A204.1 (cell line): ENCODE measurements around the gene CYB561D2.

Experiments
- FAIRE-seq: peaks from 2 replicates; lab custom pipeline; 2012; peaks lifted over from hg19 to GRCh38; lab: Jason Lieb, UNC

CYB561D2 gene

DNA sequence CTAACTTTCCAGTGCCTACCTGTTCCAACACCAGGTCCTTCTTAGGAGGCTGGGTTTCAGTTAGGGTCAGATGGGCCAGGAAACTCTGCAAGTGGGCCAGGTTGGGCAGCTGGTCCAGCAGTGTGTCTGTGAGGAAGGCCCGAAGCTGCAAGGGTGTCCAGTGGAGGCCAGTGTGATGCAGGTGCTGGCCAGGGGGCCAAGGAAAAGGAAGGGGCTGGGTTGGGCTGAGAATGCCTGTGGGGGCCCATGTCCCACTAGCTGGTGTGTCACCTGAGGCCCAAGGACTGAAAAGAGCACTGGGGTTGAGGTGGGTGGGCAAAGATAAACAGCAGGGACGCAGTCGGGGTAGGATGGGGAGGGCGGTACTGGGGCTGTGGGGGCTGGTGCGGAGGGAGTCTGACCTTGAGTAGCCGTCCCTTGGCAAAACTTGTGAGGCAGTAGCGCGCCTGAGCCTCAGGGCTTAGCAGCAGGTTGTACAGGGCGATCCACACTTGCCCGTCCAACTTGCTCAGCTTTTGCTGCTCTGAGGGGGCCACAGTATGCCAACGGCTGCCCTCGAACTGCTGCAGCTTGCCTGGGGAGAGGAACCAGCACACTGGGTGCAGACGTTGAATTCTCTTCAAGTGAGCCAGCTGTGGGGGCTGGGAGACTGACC, 8.5 kb upstream of the CYB561D2 start:
- FAIRE-seq, result no peak

- FAIRE-seq, result no peak
Measured at GRCh38 chr3:50342813-50343633, 7.6 kb upstream of the CYB561D2 start.

GRCh38 chr3:50345008-50345407, 5.7 kb upstream of the CYB561D2 start:
- no peak for FAIRE-seq

DNA sequence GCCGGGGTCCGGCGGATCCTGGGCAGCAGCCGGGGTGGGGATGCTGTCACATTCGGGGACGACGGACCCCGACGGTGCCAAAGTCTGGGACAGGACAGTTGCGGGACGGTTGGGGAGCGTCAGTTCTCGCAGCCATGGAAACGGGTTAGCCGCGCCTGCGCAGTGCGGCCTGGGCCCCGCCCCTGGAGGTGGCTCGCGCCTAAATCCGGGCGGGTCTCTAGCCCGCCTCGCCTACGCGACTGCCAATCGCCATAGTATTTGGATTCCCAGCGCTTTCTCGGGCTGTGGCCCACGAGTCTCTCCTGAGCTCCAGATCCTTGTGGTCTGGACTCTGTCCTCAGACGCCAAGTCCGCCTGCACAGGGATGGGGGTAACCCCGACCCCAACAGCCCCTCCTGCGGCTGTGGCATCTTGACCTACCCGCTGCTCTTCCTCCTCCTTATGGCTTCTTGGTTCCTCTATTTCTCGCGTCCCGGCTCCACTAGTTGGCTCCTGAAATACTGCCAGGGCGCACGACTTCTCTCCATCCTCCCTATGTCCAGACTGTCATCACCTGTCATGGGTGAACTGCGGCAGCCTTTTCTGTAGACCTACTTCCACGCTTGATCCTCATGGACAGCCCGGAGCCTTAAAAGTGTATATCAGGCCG, 5.0 kb upstream of the CYB561D2 start, which contains the start of gene ZMYND10:
Gene ZMYND10, minus strand, starts transcription at position 147 of the 649 bp plus-strand sequence. CDS start 153 bp downstream, outside the sequence.
- no peak for FAIRE-seq

DNA sequence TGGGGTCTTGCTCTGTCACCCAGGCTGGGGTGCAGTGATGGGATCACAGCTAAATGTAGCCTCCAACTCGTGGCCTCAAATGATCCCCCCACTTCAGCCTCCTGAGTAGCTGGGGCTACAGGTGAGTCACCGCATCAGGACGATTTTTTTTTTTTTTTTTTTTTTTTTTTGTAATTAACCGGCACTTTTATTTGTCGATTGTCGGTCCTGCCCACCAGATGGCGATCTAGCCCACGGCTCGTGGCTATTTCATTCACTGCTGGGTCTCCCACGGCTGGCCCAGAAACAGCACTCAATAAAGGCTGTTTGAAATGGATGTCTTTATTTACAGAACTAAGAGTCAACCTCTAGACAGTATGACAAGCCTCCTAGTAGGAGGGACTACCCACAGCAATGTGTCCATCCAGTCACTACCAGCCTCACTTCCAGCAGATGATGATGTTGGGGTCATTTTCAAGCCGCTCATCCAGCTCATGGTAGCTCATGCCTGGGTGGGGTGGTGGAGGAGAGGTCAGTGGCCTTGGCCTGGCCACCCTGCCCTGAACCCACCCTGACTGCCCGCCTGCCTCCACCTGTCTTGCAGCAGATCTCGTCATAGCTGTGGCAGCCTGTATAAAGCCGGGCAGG, 3.4 kb upstream of the CYB561D2 start:
- peak; percentile 90 for FAIRE-seq

- FAIRE-seq, result no peak
Measured at GRCh38 chr3:50350213-50350526, 492 bp upstream of the CYB561D2 start.

- FAIRE-seq, result no peak
Measured at GRCh38 chr3:50351323-50351697, 648 bp downstream of the CYB561D2 start.

DNA sequence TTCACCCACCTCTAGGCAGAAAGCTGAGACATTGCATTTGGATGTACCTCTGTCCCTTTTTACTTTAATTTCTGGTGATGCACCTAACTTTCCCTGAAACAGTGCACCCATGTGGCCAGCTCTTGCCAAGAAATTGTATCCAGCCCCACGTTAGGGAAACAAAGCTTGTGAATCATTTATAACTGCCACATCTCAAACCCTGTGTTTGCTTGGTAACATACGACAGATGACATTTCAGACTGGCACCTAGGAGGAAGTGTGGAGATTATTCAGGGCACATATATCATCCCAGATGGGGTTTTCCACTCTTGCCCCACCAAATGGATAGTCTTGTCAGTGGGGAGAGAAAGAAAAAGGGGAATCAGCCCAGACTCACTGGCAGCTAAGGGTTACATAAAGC, 2.1 kb downstream of the CYB561D2 start:
- FAIRE-seq, result no peak

DNA sequence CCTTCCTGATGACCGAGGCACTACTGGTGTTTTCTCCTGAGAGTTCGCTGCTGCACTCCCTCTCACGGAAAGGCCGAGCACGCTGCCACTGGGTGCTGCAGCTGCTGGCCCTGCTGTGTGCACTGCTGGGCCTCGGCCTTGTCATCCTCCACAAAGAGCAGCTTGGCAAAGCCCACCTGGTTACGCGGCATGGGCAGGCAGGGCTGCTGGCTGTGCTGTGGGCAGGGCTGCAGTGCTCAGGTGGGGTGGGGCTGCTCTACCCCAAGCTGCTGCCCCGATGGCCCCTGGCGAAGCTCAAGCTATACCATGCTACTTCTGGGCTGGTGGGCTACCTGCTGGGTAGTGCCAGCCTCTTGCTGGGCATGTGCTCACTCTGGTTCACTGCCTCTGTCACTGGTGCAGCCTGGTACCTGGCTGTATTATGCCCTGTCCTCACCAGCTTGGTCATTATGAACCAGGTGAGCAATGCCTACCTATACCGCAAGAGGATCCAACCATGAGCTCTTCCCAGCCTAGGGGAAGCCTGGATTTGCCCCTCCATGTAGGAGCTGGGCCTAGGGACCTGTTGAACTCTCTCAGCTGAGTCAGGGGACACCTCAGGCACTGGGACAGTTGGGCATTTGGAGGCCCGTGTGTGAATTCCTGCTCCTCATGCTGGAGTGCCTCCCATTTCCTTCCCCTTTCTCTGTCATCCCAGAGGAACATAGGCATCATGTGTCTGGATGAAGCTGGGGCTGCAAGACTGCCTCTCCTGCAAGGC, 2.8 kb downstream of the CYB561D2 start:
- no peak for FAIRE-seq

GRCh38 chr3:50354186-50354764, 3.6 kb downstream of the CYB561D2 start:
- no peak for FAIRE-seq

- no peak for FAIRE-seq
Measured at GRCh38 chr3:50354850-50355249, 4.2 kb downstream of the CYB561D2 start.

- FAIRE-seq, result no peak
Measured at GRCh38 chr3:50355829-50356552, 5.3 kb downstream of the CYB561D2 start.

GRCh38 chr3:50356553-50356952, 5.9 kb downstream of the CYB561D2 start:
- FAIRE-seq, result no peak

DNA sequence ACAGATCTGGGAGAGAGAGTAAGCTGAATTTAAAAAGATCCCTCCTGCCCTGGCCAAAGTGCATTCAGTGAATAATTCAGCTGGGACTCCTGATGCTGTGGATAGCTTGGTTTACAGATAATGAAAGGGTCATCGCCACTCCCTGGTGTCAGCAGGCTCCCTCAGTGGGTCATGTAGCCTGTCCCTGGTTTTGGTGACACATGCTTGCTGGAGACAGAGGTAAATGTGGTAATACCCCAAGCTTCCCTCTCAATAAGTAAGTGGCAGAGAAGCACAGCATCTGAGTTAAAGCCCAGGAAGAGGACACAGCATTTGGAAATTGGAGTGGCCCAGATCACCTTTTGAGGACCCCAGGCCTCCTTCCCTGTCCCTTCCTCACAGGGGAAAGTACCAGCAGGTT, 6.8 kb downstream of the CYB561D2 start:
- no peak for FAIRE-seq

GRCh38 chr3:50358355-50358910, 7.8 kb downstream of the CYB561D2 start:
- FAIRE-seq, result no peak

GRCh38 chr3:50358911-50359759, 8.5 kb downstream of the CYB561D2 start, which contains the start of gene TMEM115:
TMEM115 (minus strand) TSS chr3:50359521; CDS start chr3:50359063, 458 bp downstream.
- FAIRE-seq, result peak; percentile 97

DNA sequence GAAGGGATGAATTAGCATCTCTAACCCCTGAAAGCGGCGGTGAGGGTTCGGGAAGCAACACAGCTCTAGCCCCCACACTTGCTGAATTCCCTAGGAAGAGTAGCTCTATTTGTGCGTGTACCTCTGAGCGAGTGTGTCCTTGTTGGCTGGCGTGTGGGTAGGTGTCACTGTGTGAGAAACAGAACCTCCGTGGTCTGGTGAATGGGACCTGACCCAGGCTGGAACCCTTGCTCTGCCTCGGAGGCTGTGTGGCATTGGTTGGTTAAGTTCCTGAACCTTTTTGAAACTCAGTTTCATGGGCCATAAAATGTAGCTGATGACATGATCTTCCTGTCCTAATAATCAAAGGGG, 9.1 kb downstream of the CYB561D2 start:
- no peak for FAIRE-seq

- FAIRE-seq, result no peak
Measured at GRCh38 chr3:50364573-50365079, 14.0 kb downstream of the CYB561D2 start.

- no peak for FAIRE-seq
Measured at GRCh38 chr3:50365080-50365841, 14.6 kb downstream of the CYB561D2 start.
